ENCODE measurements around the gene PCNX4.

PCNX4 gene

DNA sequence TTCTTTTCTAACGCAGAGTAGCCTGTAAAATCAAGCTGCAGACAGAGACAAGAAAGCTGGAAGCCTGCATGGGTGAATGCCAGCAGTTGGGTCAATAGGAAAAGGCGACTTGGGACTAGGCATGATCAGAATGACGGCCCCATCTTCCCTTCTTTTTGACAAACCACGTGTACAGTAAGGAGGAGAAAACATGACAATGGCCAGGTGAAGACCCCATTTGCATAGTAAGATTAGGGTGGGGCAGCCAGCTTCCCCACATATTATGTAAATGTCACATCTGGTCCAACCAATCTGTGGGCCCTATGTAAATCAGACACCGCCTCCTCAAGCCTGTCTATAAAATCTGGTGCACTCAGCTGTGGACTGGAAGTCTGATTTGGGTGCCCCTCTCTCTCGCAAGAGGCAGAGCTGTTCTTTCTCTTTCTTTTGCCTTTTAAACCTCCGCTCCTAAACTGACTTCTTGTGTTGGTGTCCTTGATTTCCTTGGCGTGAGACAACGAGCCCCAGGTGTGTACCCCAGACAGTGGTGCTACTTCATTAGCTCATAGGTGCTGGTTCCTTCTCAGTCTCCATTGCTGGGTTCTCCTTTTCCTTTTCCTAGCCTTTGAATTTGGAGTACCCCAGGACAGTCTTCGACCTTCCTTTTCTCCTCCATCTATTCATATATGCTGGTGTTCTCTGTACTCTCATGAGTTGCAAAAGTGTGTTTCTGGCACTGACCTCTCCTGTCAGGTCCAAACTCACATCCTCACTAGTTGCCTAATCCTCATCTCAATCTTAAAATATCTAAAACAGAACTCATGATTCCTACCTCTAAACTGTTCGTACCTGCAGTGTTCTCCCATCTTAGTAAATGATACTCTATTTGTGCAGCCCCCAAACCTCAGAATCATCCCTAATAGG, 82.9 kb downstream of the PCNX4 start:
- DNase-seq (ENCODE audit: low read depth): no peak

DNA sequence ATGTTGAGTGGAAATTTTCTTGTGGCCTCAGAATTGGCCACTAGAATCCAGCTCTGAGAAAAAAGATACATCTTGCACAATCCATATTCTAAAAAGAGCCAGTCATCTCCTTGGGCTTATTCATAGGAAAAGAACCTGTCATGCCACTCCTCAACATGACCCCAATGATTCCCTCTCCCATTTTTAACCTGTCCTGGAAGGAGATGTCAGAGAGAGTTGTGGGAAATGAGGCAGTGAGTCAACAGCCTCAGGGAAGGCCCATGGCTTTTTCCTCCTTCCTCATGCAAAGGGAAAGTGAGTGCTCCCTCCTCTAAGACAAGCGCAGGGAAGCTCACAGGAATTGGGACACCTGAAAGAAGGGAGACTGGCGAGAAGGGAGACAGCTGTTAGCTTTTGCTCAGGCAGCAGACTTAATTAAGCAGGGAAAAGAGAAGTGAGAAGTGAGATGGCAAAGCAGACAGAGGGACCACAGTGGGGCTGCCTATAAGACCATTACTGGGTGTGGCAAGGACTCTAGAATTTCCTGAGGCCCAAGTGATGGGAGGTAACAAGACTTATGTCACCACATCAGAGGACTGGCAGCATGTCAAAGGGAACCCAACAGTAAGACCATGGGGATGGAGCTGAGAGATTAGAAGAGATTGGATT, 83.7 kb downstream of the PCNX4 start:
- DNase-seq (ENCODE audit: low read depth): no peak

DNA sequence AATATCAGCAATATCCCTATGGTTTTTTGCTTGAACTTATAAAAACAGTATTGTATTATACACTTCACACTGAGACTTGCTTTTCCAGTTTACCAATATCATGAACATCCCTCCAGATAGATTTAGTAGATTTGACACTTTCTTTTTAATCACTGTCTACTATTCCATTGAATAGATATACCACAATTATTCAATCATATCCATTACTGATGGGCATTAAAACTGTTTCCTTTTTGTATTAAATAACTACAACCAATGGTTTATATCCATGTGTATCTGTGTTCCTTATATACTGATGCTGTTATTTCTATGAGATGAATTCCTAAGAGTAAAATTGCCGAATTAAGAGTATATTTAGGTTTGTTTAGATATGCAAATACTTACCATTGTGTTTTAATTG, 86.4 kb downstream of the PCNX4 start:
- no peak for DNase-seq (ENCODE audit: low read depth)

DNA sequence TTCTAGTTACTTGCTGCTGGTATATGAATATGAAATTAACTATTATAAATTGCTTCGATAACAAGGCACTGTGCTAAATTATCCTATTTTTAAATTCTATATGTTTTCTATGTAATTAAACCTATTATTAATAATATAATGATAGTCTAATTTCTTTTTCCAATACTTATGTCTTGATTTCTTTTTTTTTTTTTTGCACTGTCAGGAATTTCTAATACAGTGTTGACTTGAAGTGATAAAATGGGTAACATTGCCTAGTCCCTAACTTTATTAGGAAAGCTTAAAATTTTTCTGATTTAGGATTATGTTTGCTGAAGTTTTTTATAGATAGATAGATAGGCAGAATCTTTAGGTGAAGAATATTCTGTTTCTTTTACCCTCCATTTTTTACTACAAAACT, 87.1 kb downstream of the PCNX4 start:
- no peak for DNase-seq (ENCODE audit: low read depth)

DNA sequence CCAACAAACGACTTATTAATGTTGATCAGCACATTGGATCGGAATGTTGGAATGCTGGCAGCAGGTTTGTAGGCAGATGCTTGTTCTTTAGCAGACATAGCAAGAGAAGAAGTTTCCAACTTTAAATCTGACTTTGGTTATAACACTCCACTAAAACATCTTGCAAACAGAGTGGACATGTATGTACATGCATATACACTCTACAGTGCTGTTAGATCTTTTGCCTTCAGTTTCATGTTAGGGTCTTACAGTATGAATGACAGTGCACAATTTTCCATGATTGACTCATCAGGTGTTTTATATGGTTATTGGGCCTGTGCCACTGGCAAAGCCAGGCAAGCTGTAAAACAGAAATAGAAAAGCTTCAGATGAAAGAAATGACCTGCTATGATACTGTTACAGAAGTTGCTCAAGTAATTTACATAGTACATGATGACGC, 87.7 kb downstream of the PCNX4 start:
- no peak for DNase-seq (ENCODE audit: low read depth)

DNA sequence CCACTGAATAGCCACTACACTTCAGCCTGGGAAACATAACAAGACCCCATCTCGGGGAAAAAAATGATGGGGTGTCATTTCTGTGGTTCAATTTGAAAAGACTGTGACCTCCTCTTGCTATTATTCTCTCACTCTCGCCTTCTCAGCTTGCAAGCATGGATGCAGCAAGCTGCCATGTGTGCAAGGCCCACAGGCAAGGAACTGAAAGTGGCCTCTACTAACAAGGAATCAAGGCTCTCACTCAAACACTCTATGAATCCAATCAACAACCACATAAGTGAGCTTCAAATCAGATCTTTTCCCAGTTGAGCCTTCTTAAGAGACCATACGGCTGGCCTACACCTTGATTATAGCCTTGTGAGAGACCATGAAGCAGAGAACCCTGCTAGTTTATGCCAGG, 91.4 kb downstream of the PCNX4 start:
- no peak for DNase-seq (ENCODE audit: low read depth)

DNA sequence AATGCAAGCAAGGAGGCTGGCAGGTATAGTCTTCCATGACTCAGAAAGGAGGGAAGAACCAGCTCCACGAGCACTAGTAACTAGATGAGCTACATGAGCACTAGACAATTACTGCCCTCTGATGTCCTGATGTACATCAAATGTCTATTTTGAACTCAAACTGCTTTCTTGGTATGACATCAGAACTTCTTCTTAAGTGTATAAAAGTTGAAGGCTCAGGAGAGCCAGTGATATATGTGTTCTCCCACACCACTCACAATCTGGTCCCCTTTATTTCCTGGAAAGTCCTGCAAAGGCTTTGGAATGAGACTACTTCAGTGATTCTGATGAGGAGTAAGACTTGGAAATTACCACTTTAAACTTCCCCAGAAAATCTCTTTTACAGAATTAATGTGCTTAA, 92.0 kb downstream of the PCNX4 start:
- no peak for DNase-seq (ENCODE audit: low read depth)

DNA sequence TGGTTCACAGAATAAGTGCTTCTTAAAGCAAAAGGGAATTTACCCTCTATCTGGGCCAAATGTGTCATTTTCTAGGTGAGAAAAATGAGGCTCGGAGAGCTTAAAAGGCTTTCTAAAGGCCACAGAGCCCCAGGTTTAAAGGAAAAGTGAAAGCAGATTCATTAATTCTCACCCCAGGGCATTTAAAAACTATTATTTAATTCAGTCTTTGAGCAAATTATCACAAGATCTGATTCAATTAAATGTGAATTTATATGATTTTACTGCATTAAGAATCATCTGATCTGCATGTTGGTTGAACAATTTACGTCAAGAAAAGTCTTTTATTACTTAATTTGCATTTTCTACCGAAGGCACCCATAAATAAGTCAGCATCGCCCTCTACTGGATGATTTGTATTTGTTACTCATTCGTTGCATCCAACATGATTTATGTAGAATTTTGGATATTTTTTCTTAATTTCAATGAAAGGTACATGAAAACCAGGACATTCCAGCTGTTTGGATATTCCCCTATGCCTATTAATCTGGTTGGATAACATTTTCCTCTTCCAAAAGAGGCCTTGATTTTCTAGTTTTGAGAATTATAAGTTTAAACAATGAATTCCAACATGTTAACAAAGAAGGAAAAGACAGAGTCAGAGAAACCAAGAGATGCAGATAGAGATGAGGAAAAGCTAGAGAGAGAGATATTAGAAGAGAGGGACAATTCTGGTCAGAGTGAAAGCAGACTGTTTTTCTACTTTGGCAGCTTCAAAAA, 92.6 kb downstream of the PCNX4 start:
- DNase-seq (ENCODE audit: low read depth): no peak

DNA sequence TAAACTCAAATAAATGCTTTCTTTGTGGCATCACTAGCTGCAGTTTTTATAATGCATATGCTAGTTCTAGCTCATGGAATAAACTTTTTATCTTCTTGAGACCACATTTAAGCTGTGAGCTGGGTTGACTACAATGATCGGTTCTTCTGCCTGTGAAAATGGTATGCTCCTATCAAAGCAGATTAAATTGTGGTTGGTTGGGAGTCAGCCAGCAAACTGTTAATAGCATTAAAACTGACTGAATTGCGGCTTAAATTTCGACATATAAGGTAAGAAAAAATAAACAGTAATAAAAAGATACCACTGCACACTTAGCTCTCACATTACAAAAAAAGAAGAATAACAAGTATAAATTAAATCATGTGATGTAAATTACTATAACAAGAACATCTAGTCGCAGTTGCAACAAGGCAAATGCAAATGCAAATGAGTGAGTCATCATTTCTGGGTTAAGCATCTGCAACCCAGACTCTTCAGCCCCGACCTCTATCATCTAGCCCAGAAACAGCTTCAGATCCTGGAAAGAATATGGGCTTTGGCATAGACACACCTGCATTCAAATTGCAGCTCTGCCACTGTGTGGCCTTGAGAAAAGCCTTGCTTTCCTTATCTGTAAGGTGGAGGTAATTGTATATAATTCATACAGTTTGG, 93.3 kb downstream of the PCNX4 start:
- no peak for DNase-seq (ENCODE audit: low read depth)

DNA sequence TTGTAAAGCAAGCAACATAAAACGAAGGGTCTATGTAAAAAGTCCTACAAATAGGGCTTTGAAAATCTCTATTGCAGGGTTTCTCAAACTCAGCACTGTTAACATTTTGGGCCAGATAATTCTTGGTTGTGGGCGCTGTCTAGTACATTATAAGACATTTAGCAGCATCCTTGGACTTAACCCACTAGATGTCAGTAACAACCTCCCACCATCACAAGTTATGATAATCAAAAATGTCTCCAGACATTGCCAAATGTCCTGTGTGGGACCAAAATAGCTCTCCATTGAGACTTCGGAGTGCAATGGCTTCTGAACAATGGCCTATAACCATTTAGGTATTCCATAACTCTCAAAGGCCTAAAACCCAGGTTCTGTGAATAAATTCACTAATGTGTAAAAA, 96.4 kb downstream of the PCNX4 start:
- no peak for DNase-seq (ENCODE audit: low read depth)

DNA sequence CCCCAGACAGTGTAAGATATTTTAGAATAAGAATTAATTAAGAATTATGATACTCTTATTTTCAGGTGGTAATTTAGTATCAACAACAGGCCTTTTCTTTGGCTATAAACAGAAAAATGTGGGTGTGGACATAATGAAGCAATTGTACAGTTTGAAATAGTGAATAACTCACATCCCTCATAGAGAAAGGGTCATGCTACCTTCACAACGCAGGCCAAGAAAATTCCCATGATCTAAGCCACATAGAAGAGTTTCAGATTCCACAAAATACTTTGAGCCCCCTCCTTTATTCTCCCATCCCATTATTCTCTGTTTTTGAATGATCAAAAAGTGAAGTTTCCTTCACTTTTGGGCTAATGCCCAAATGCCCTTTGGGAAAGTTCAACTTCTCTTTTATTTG, 97.0 kb downstream of the PCNX4 start:
- no peak for DNase-seq (ENCODE audit: low read depth)

DNA sequence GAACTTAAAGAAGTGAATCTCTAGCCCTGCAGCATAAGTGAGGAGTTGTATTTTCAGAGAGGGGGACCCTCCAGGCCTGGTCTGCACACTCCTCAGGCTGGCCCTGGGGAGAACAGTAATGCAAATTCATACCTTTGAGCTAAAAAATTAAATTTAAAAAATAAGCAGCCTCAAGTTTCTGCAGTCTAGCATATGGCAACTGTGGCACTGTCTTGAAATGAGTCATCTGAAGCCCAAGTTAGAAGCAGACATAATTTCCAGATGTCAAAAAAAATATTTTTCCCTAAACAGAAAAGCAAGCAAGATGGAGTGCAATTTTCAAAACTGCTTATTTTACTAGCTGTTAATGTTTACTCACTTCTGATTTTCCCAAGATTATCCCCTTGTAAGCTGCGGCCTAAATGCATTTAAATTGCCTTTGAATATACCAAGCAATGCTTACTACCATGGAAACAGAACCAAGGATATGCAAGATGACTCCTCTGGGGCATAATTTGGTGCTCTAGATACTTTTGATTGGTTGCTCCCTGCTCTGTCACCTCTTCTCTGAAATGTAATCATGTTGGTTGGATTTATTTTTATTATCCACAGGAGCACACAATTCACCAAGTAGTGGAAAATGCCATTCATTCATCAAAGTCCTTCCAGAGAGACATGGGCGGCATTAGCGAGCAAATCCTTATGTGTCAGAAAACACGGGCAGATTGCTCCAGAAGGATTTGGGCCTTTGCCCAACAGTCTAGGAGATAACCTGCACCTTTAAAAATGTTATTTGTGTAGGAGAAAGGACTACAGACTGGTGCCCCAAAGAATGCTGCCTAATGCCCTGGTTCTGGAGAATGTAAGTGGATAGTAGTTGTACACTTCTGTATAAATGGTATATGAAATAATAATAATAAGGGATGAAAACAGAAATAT, 98.5 kb downstream of the PCNX4 start:
- no peak for DNase-seq (ENCODE audit: low read depth)

DNA sequence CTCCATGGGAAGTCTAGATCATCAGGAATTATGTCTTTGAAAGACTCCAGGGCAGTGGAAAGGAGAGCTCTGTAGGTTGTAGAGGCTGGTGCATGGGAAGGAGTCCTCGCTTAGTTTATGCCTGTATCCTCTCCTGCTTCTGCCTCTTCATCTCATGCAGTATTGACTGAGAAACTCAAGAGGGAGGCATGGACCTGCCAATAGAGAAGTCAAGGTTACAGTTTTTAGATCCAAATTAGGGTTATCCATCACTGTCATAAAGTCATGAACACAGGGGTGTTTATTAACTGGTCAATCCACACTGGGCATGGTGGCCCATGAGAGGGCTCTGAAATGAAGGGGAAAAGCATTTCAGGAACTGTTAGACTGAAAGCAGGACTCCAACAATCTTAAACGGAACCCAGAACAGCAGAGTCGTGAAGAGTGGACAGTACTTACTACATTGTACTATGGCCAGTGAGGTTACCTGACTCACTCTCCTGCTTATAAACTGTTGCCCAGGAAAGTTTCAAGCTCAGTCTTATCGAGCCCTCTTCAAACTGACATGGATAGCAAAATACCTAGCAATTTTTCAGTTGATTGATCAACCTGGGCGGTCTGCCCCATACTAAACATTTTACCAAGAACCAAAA, 103.6 kb downstream of the PCNX4 start:
- no peak for DNase-seq (ENCODE audit: low read depth)

DNA sequence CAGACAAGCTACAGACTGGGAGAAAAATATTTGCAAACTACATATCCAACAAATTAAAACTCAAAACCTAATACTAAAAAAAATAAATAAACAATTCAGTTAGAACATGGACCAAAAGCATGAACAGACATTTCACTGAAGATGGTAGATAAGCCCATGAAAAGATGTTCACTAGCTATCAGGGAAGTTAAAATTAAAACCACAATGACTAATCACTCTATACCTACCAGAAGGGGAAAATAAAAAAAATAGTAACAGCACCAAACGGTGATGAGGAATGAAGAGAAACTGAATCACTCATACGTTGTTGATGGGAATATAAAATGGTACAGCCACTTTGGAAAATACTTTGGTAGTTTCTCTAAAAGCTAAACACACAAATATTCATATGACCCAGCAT, 104.6 kb downstream of the PCNX4 start:
- DNase-seq (ENCODE audit: low read depth): no peak

DNA sequence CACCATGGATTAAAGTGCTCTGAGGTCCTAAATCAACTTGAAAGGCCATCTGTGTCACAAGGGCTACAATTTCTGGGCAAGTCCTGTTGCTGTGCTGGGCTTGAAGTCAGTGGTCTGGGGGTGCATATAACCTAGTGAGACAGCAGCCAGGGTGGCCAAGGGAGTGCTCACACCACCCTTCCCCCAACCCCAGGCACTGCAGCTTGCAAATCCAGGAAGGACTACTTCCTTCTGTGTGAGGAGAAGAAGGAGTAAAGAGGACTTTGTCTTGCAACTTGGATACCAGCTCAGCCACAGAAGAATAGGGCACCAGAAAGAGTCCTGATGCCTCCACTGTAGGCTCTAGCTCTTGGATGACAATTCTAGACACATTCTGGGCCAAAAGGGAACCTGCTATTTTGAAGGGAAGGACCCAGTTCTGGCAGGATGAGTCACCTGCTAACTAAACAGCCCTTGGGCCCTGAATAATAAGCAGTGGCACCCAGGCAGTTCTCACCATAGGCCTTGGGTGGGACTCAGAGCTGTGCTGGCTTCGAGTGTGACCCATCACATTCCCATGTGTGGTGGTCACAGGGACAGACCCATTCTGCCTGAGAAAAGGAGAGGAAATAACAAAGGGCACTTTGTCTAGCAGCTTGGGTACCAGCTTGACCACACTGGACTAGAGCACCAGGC, 106.0 kb downstream of the PCNX4 start:
- no peak for DNase-seq (ENCODE audit: low read depth)

DNA sequence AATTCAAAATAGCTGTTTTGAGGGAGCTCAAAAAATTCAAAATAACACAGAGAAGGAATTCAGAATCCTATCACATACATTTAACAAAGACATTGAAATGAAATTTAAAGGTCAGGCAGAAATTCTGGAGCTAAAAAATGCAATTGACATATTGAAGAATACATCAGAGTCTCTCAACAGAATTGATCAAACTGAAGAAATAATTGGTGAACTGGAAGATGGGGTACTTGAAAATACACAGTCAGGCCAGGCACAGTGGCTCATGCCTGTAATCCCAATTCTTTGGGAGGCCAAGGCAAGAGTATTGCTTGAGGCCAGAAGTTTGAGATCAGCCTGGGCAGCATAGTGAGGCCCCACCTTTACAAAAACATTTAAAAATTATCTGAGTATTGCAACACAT, 107.6 kb downstream of the PCNX4 start:
- DNase-seq (ENCODE audit: low read depth): no peak

DNA sequence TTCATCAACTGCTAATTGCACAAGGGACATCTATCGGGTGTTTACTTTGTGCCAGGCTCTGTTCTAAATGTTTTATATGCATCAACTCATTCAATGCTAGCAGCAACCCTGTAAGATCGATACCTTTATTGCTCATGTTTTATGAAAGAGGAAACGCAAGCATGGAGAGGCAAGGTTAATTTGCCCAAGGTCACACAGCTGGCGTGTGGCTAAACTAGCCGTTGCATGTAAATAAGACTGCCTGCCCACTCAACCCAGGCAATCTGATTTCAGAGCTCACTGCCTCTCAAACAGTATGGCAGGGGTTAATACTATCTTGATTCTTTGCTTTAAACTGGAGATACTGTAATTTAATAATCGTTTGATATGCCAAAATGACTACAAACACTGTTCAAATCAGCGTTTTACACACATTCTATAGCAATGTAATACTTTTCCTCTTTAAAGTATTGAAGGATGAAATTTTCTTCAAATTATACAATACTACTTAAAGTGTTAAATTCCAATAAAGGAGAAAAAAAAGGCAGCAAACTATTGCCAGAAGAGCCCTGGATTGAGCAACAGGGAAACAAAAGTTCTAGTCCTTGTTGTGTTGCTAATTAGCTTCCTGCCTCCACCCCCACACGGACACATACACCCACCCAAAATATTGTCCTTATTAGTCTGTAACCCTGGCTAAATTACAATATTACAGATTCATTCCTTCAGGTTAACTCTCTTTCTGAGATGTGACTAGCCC, 112.5 kb downstream of the PCNX4 start:
- DNase-seq (ENCODE audit: low read depth): no peak

DNA sequence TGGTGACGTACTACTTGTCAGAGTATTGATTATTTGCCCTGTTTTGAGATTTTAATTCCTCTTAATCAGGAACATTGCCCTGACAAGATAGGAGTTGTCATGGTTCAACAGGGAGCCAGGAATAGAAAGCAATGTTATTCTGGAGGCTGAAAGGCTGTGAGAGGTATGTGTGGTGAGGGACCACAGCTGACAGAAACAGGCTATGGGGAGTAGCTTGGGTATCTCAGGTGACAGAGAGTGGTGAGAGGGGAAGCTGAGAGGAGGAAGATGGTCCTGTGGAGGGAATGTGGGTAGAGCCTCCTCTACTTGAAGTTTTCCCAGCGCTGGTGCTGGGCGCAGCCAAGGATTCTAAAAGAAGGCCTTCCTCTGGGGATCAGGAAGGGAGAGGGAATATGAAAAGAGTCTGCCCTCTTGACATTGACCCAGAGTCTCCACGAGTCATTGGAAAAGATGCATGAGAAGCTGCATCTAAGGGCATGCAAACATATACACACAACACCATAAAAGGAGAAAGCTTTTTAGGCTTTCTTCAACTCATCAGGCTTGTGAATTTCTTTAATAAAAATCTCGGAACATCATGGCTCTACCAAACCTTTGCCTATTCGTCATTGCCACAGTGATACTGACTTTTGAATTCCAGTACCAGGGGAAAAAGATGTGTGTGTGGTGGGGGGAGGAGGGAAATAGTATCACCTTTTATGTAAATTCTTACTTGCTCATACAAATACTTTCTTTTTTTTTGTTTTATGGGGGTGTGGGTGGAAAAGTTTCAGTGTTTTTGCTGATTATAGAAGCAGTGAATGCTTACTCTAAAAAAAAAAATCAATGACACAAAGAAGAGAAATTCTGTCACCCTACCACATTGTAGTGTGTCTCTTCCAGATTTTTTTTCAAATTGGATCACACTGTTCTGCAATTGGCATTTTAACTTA, 113.4 kb downstream of the PCNX4 start:
- no peak for DNase-seq (ENCODE audit: low read depth)
